ENCODE results near the gene SKP1.

Gene SKP1

GRCh38 chr5:134149571-134150303, 27.0 kb downstream of the SKP1 start:
- TF ChIP-seq CTCF (IDR thresholded peaks at IDR 0.05; ENCODE audit: control extremely low read depth, extremely low read depth, low read depth, missing control alignments), result no peak
- no peak for DNase-seq (ENCODE audit: extremely low spot score)
- ChIA-PET POLR2A (interaction anchor here (0.6 kb wide), 1 partner anchor 473 kb away, joined by 3 read pairs; no protein-coding TSS in a partner anchor), CTCF (interaction anchor here (1.2 to 26.3 kb wide), 4 partner anchors 9 to 114 kb away, joined by 3 to 882 read pairs (median 34); no protein-coding TSS in a partner anchor)

DNA sequence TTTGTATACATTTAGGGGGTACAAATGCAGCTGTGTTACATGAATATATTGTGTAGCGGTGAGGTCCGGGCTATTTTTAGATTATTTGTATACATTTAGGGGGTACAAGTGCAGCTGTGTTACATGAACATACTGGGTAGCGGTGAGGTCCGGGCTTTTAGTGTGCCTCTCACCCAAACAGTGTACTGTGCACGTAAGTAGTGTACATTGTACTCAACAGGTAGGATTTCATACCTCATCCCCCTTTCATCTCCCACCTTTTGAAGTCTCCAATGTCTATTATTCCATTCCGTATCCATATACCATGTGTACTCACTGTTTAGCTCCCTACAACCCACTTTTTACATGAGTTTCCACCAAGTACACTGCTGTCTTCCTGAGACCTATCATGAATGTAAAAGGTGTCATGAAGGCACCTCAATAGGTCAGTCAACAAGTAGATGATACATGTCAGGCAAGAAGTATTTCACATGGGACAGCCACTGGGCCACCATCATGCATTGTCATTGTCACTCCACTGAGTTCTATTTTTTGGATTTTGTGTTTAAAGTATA, 27.7 kb downstream of the SKP1 start:
- no peak for DNase-seq (ENCODE audit: extremely low spot score)
- POLR2A ChIA-PET, result interaction anchor here (0.6 kb wide), 1 partner anchor 474 kb away, joined by 3 read pairs; no protein-coding TSS in a partner anchor
- TF ChIP-seq CTCF (IDR thresholded peaks at IDR 0.05; ENCODE audit: control extremely low read depth, extremely low read depth, low read depth, missing control alignments), result no peak
- CTCF ChIA-PET, result interaction anchor here (7.0 to 26.3 kb wide), 2 partner anchors 10 to 113 kb away, joined by 63 to 882 read pairs; no protein-coding TSS in a partner anchor

- ChIA-PET CTCF (interaction anchor here (1.6 to 26.3 kb wide), 3 partner anchors 10 to 113 kb away, joined by 4 to 882 read pairs (median 63); no protein-coding TSS in a partner anchor), POLR2A (interaction anchor here (0.7 kb wide), 1 partner anchor 150 kb away, joined by 14 read pairs; no protein-coding TSS in a partner anchor)
- no peak for DNase-seq (ENCODE audit: extremely low spot score)
- no peak for TF ChIP-seq CTCF (IDR thresholded peaks at IDR 0.05; ENCODE audit: control extremely low read depth, extremely low read depth, low read depth, missing control alignments)
These were observed 28.4 kb downstream of the SKP1 start for GRCh38 chr5:134148316-134148715.

DNA sequence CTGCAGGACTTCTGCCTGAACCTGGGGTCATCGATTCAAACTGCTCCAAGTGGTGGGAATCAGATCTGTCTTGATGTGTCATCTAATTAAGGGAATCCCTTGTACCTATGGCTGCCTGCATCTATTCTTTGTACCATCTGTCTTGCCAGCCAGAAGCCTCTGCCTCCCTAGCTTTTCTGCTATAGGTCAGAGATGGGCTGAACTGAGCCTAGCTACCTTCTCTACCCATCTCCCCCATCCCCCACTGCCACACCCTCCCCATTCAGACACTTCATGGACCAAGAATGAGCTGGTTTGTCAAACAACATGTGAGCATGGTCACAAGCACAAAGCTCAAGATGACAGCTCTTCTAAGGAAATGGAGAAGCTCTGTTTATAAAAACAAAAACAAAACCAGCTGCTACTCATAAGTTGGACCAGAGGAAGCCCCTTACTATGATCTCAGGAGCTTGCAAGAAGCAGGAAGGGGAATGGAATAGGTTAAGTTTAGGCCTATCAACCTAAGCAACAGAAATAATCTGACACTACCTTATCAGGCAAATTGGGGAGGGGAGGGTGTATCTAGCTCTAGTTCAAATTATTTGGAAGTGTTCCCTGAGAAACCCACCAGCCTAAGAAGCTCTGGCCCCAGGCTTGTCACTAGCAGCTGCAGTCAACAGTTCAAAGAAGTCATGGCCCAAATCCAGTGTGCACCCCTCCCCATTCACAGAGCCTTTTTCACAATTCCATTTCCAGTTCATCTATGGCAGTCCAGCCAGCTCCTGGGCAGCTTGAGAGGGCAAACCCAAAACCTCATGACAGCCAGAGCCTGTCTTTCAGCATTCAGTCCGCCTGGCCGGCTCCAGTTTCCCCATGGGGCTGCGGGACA, 29.9 kb downstream of the SKP1 start:
- no peak for TF ChIP-seq CTCF (IDR thresholded peaks at IDR 0.05; ENCODE audit: control extremely low read depth, extremely low read depth, low read depth, missing control alignments)
- ChIA-PET POLR2A (interaction anchor here (1.2 to 1.4 kb wide), 2 partner anchors 11 to 30 kb away, joined by 4 to 9 read pairs; partner anchors contain the start of gene SKP1), CTCF (interaction anchor here (0.6 to 26.3 kb wide), 9 partner anchors 8 to 111 kb away, joined by 3 to 882 read pairs (median 4); partner anchors contain the start of gene PPP2CA)

DNA sequence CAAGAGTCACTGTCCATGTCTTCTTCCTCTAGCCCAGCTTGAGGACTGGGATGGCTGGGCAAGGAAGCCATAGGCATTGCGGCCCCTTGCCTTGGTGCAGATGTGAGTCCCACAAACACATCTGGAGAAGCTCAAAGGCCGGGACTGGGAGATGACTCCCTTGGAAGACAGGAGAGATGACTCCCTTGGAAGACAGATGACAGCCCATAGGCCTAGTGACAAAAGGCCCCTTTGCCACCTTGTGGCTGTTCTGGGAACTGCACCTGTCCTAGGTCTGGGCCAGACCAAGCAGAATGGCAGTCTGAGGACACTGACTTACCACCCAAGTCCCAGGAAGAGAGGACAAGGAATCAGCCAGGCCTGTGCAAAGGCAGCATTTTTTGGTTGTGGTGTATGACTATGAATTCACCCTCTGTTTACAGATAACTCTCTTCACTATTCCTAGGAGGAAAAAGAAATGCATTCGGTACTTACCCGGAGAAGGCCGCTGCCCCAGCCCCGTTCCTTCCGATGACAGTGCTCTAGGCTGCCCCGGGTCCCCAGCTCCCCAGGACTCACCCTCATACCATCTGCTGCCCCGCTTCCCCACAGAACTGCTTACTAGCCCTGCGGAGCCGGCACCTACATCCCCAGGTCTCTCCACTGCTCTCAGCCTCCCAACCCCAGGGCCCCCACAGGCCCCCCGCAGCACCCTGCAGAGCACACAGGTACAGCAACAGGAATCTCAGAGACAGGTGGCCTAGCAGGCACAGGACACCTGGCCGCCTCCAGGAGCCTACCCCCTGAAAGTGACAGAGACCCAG, 30.8 kb downstream of the SKP1 start:
- ChIA-PET POLR2A (interaction anchor here (0.6 to 1.4 kb wide), 3 partner anchors 10 to 45 kb away, joined by 4 to 9 read pairs (median 4); partner anchors contain the start of gene SKP1), CTCF (interaction anchor here (0.7 to 26.3 kb wide), 10 partner anchors 7 to 265 kb away, joined by 3 to 882 read pairs (median 4); no protein-coding TSS in a partner anchor)
- peak; percentile 79 for DNase-seq (ENCODE audit: extremely low spot score)
- TF ChIP-seq CTCF (IDR thresholded peaks at IDR 0.05; ENCODE audit: control extremely low read depth, extremely low read depth, low read depth, missing control alignments), result peak; percentile 98

More for the DNA sequence above, 29.9 kb downstream of the SKP1 start:
- DNase-seq (ENCODE audit: extremely low spot score), result no peak
